ENCODE measurements around the gene C11orf65.

DNA sequence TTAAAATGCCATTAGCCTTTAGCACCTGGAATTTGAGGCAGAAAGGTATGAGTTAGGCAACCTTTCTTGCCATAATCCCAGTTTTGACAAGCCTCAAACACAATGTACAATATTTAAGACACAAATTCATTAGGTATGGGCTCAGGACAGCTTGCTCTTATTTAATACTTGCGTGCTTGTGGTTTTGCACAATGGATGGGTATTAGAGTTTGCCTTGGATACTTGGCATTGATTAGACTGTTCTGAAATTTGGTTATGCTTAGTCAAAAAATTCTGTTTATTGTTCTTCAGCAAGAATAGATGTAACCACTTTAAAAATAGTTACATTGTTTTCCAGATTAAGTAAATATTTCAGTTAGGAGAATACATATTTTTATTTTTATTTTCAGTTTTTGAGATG, 5.4 kb upstream of the C11orf65 start:
- TF ChIP-seq CTCF (IDR thresholded peaks at IDR 0.05; ENCODE audit: low read length) (no peak), EZH2 (optimal IDR thresholded peaks at IDR 0.05; ENCODE audit: low read depth, low read length) (no peak)
